ENCODE measurements around the gene MAGEA8.

DNA sequence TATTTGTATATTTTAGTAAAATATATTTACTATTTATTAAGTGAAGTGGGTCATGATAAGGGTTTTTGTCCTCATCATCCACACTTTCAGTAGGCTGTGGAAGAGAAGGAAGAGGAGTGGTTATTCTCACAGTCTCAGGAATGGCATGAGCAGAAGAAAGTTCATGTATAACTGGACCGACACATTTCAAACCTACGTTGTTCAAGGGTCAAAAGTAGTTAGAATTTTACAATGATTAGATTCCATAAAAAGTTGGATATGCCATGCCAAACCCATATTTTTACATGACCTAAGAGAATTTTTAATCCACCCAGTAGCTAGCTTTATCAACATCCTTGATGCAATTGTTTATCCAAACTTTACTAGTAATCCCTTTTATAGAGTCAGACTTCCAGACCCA, 15.6 kb upstream of the MAGEA8 start:
- TF ChIP-seq CTCF (IDR thresholded peaks at IDR 0.05; ENCODE audit: poor library complexity) (no peak), EZH2phosphoT487 (IDR thresholded peaks at IDR 0.05; ENCODE audit: low read depth, severe bottlenecking, unreplicated experiment) (no peak)

Data from hepatocyte (in vitro differentiated cells).